HepG2 (cell line): ENCODE results near the gene KRTAP2-3.

ENCODE experiments used
- EP300 ChIP-seq, 3 experiments: sonication (generic) in 1 of 3; formaldehyde crosslinking in 1 of 3; IDR thresholded peaks; 2 replicates each; pipeline versions ENCODE4 v1.5.1 to v1.6.1; 2011 to 2020; ENCODE audit warnings: low read depth in 2 of 3, low read length in 2 of 3, borderline replicate concordance in 1 of 3, improper control_type of control experiment in 1 of 3, mild to moderate bottlenecking in 1 of 3, missing genetic modification reagents in 1 of 3, moderate library complexity in 1 of 3
- USF2 ChIP-seq, 2 experiments: sonication (generic) in 1 of 2; formaldehyde crosslinking in 1 of 2; IDR thresholded peaks; 2 replicates each; pipeline versions ENCODE4 v1.5.1 to v1.6.1; 2011 to 2020; ENCODE audit warnings: borderline replicate concordance in 1 of 2, low read depth in 1 of 2, low read length in 1 of 2, mild to moderate bottlenecking in 1 of 2, missing genetic modification reagents in 1 of 2, moderate library complexity in 1 of 2
- ZFP36 ChIP-seq: fragments of 150-350 bp; IDR thresholded peaks from 2 replicates; pipeline ENCODE4 v1.6.1; 2018; ENCODE audit warnings: borderline replicate concordance, low read length, low read depth; ENCODE audit not compliant: partially characterized antibody
- ZNF280B ChIP-seq: sonication (generic); formaldehyde crosslinking; IDR thresholded peaks from 2 replicates; pipeline ENCODE4 v1.5.0; 2020; ENCODE audit warnings: missing genetic modification reagents, mild to moderate bottlenecking, borderline replicate concordance
- ZNF556 ChIP-seq: sonication (generic); formaldehyde crosslinking; IDR thresholded peaks from 2 replicates; pipeline ENCODE4 v1.4.0; 2020; ENCODE audit warnings: mild to moderate bottlenecking, missing genetic modification reagents, borderline replicate concordance

GRCh38 chr17:41058741-41059140, 1.2 kb downstream of the KRTAP2-3 start:
- TF ChIP-seq ZNF556, result no peak
- no peak for TF ChIP-seq USF2 (IDR thresholded peaks at IDR 0.05; ENCODE audit: low read depth, low read length)
- no peak for TF ChIP-seq USF2 (CRISPR knock-in tag; IDR thresholded peaks at IDR 0.05; ENCODE audit: borderline replicate concordance)
- no peak for TF ChIP-seq EP300 (IDR thresholded peaks at IDR 0.05; ENCODE audit: low read depth in 2 of 2, low read length in 2 of 2)
- TF ChIP-seq EP300 (CRISPR knock-in tag; IDR thresholded peaks at IDR 0.05; ENCODE audit: borderline replicate concordance), result no peak
- TF ChIP-seq ZNF280B, result no peak
- no peak for TF ChIP-seq ZFP36
